ENCODE results near the gene RPL6.

- no peak for TF ChIP-seq CTCF (IDR thresholded peaks at IDR 0.05; ENCODE audit: low read depth, low read length, poor library complexity, severe bottlenecking)
- TF ChIP-seq EZH2phosphoT487 (IDR thresholded peaks at IDR 0.05; ENCODE audit: borderline replicate concordance, low read length), result no peak
Measured at GRCh38 chr12:112430929-112431328, 21.5 kb upstream of the RPL6 start.

Measured in DOHH2 (cell line).